ENCODE data around the gene ACTMAP. TPM values are rescaled to one million over a fixed set of nuclear protein-coding genes. Genes with fewer than 3 reads are reported as not detected.

The ACTMAP gene
- total and polyA plus RNA-seq, 2 of the 13 experiments (the other 11 are each of a cell fraction or from before 2014, with no cell fraction given), result 2.2 to 7.9 TPM

DNA sequence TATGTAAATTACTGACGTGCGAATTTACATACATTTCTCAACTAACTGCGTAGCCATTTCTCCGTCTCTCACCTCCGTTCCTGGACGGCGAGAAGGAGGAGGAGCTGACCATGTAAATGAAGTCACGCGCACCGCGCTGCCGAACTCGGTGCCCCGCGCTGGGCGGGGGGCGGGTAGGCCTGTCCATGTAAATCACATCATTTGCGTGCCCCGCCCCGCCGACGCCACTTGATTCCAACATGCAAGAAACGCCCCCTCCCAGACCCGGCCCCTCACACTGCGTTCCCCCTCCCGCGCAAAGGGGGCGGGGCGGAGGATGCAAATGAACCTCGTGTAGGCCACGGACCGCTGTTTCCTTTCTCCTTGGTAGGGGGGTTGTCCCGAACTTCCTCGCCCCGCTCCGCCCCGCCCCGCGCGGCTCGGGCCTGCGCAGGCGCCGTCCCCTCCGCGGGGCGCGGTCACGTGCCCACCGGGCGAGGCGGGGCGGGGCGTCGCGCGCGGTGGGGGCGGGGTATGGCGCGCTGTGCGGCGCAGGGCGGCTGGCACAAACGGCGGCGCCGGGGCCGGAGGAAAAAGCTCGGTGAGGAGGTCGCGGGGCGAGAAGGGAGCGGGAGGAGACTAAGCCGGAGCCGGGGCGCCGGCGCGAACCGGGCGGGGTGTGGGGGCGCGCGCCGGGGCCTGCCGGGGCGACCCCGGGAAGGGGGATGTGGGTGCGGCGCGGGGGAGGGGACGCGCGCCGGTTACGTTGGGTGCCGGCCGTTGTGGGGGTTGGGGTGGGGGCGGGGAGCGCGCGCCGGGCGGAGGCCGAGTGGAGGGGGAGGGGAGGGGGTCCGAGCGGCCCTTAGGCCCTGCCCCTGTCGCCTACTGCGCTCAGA is 48.6 kb upstream of the ACTMAP start, which contains the start of gene EGLN2 (continued):
- TF ChIP-seq, protein P1, sequence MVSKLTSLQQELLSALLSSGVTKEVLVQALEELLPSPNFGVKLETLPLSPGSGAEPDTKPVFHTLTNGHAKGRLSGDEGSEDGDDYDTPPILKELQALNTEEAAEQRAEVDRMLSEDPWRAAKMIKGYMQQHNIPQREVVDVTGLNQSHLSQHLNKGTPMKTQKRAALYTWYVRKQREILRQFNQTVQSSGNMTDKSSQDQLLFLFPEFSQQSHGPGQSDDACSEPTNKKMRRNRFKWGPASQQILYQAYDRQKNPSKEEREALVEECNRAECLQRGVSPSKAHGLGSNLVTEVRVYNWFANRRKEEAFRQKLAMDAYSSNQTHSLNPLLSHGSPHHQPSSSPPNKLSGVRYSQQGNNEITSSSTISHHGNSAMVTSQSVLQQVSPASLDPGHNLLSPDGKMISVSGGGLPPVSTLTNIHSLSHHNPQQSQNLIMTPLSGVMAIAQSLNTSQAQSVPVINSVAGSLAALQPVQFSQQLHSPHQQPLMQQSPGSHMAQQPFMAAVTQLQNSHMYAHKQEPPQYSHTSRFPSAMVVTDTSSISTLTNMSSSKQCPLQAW (CRISPR knock-in tag; IDR thresholded peaks at IDR 0.05), result no peak
- TF ChIP-seq, protein P2, sequence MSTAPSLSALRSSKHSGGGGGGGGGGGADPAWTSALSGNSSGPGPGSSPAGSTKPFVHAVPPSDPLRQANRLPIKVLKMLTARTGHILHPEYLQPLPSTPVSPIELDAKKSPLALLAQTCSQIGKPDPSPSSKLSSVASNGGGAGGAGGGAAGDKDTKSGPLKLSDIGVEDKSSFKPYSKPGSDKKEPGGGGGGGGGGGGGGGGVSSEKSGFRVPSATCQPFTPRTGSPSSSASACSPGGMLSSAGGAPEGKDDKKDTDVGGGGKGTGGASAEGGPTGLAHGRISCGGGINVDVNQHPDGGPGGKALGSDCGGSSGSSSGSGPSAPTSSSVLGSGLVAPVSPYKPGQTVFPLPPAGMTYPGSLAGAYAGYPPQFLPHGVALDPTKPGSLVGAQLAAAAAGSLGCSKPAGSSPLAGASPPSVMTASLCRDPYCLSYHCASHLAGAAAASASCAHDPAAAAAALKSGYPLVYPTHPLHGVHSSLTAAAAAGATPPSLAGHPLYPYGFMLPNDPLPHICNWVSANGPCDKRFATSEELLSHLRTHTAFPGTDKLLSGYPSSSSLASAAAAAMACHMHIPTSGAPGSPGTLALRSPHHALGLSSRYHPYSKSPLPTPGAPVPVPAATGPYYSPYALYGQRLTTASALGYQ (CRISPR knock-in tag; IDR thresholded peaks at IDR 0.05), result no peak
- no peak for TF ChIP-seq HMGA1 (CRISPR knock-in tag; conservative IDR thresholded peaks at IDR 0.05)
- no peak for TF ChIP-seq ZNF329 (CRISPR knock-in tag; IDR thresholded peaks at IDR 0.05; ENCODE audit: low read depth)
- peak; percentile 25; the same call in 1 of the 2 replicates for TF ChIP-seq FOXK1 (CRISPR knock-in tag; IDR thresholded peaks at IDR 0.05; ENCODE audit: borderline replicate concordance, low read depth)
- TF ChIP-seq, protein P3, sequence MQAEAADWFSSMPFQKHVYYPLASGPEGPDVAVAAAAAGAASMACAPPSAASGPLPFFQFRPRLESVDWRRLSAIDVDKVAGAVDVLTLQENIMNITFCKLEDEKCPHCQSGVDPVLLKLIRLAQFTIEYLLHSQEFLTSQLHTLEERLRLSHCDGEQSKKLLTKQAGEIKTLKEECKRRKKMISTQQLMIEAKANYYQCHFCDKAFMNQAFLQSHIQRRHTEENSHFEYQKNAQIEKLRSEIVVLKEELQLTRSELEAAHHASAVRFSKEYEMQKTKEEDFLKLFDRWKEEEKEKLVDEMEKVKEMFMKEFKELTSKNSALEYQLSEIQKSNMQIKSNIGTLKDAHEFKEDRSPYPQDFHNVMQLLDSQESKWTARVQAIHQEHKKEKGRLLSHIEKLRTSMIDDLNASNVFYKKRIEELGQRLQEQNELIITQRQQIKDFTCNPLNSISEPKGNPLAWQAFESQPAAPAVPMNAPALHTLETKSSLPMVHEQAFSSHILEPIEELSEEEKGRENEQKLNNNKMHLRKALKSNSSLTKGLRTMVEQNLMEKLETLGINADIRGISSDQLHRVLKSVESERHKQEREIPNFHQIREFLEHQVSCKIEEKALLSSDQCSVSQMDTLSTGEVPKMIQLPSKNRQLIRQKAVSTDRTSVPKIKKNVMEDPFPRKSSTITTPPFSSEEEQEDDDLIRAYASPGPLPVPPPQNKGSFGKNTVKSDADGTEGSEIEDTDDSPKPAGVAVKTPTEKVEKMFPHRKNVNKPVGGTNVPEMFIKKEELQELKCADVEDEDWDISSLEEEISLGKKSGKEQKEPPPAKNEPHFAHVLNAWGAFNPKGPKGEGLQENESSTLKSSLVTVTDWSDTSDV (CRISPR knock-in tag; IDR thresholded peaks at IDR 0.05), result no peak
- no peak for TF ChIP-seq ZNF260 (CRISPR knock-in tag; IDR thresholded peaks at IDR 0.05; ENCODE audit: borderline replicate concordance, low read depth)
- peak; percentile 22; the same call in 1 of the 2 replicates for TF ChIP-seq FOXK2 (IDR thresholded peaks at IDR 0.05)
- peak; percentile 72 for TF ChIP-seq SRSF4 (IDR thresholded peaks at IDR 0.05; ENCODE audit: low read depth, low read length, poor library complexity, severe bottlenecking)
- no peak for TF ChIP-seq HNF4A (CRISPR knock-in tag; IDR thresholded peaks at IDR 0.05)
- TF ChIP-seq ASH2L (IDR thresholded peaks at IDR 0.05; ENCODE audit: insufficient read length, low read depth, low read length), result no peak
- no peak for TF ChIP-seq ZNF484 (CRISPR knock-in tag; IDR thresholded peaks at IDR 0.05; ENCODE audit: borderline replicate concordance, low read depth)
- no peak for TF ChIP-seq BRCA1 (CRISPR knock-in tag; IDR thresholded peaks at IDR 0.05)
- TF ChIP-seq ZNF768 (CRISPR knock-in tag; IDR thresholded peaks at IDR 0.05), result no peak
- TF ChIP-seq ZNF549 (CRISPR knock-in tag; IDR thresholded peaks at IDR 0.05), result no peak
- no peak for TF ChIP-seq HDAC1 (CRISPR knock-in tag; IDR thresholded peaks at IDR 0.05)
- TF ChIP-seq CENPX (CRISPR knock-in tag; IDR thresholded peaks at IDR 0.05), result no peak
- TF ChIP-seq ZNF782 (CRISPR knock-in tag; IDR thresholded peaks at IDR 0.05; ENCODE audit: borderline replicate concordance), result no peak
- peak; percentile 36; the same call in 1 of the 2 replicates for TF ChIP-seq CEBPB (IDR thresholded peaks at IDR 0.05; ENCODE audit: borderline replicate concordance, low read depth, low read length)
- TF ChIP-seq ZNF773 (CRISPR knock-in tag; IDR thresholded peaks at IDR 0.05; ENCODE audit: borderline replicate concordance), result no peak
